Right lobe of liver (tissue), 4 donors: ENCODE measurements around the gene DSE.

Source experiments
- POLR2A ChIP-seq: fragments of 450-650 bp; IDR thresholded peaks from one replicate; pipeline ENCODE4 v1.6.1; 2017; ENCODE audit warnings: antibody characterized with exemption, mild to moderate bottlenecking
- TF ChIP-seq, protein P1 (sequence below), 4 donors: fragments of 200-600 bp in 3 of 4; fragments of 450-650 bp in 1 of 4; IDR thresholded peaks; one replicate each; pipeline versions ENCODE4 v1.5.1 to v1.8.0; 2016 to 2022; ENCODE audit warnings: antibody characterized with exemption in 4 of 4, mild to moderate bottlenecking in 2 of 4
- donor health status: DM: no; HTN: no; CAD: no.
- donor health status: DM: no; HTN: no; CAD: no.
- donor health status: DM: no; HTN: yes; CAD: no.

DNA sequence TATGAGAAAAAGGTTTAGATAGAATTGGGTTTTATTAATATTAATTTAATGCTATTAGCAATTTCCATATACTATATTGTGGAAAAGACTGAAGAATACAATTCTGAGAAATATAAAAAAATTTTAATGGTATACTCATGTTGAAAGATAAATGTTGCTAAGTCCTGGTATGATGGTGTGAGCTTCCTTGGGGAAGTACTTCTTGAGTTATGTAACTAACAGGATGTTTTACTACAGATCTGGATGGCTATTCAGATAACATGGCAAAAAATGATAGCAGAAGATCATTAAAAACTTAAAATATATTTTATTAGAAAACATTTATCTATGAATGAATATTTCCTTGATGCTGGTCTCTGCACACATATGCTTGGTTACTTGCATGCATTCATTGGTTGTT is 66.9 kb downstream of the DSE start:
- TF ChIP-seq, protein P1, sequence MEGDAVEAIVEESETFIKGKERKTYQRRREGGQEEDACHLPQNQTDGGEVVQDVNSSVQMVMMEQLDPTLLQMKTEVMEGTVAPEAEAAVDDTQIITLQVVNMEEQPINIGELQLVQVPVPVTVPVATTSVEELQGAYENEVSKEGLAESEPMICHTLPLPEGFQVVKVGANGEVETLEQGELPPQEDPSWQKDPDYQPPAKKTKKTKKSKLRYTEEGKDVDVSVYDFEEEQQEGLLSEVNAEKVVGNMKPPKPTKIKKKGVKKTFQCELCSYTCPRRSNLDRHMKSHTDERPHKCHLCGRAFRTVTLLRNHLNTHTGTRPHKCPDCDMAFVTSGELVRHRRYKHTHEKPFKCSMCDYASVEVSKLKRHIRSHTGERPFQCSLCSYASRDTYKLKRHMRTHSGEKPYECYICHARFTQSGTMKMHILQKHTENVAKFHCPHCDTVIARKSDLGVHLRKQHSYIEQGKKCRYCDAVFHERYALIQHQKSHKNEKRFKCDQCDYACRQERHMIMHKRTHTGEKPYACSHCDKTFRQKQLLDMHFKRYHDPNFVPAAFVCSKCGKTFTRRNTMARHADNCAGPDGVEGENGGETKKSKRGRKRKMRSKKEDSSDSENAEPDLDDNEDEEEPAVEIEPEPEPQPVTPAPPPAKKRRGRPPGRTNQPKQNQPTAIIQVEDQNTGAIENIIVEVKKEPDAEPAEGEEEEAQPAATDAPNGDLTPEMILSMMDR (IDR thresholded peaks at IDR 0.05), result no peak
- no peak for TF ChIP-seq POLR2A
